Effector CD4-positive, alpha-beta T cell (primary cell): ENCODE results near the gene APEX1.

Experiments
- DNase-seq: peaks from one replicate; pipeline ENCODE4 v3.0.0-alpha.2; 2020
- total RNA-seq: gene quantifications from one replicate; lab custom pipeline; 2026; lab: John Stamatoyannopoulos, UW

APEX1 gene
- 85.2 reads per million, percentile 79 among the genes with 10 or more reads in this experiment for total RNA-seq

DNA sequence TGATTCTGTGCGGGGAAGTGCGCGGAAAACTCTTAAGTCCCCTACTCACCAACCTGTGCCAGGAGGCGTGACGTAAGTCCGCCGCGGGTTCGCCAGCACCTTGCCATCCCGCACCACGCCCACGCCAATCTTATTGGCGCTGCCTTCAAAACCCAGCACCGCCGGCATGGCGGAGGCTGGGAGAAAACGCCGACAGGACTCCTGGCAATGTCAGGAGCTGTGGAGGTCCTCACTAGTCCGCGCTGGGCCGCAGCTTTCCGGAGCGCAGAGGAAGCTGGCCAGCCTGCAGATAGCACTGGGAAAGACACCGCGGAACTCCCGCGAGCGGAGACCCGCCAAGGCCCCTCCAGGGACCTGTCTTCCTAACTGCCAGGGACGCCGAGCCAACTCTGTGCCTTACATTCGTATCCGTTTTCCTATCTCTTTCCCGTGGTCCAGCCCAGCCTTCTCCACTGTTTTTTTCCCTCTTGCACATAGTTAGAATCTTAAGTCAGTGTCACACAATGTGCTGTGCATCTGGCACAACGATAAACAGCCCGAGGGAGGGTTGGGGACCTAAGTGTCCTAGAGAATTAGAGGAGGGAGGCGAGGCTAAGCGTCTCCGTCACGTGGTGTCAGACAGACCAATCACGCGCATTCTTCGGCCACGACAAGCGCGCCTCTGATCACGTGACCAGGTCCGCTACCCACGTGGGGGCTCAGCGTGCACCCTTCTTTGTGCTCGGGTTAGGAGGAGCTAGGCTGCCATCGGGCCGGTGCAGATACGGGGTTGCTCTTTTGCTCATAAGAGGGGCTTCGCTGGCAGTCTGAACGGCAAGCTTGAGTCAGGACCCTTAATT, at the start of gene APEX1, which contains the start of gene OSGEP:
Gene APEX1 (plus strand): TSS at position 711 of the 839 bp plus-strand sequence. CDS start 420 bp downstream, outside the sequence.
Gene OSGEP (minus strand): TSS at position 297 of the 839 bp plus-strand sequence. CDS start 129 bp downstream, at position 168.
- DNase-seq, result peak; percentile 98

DNA sequence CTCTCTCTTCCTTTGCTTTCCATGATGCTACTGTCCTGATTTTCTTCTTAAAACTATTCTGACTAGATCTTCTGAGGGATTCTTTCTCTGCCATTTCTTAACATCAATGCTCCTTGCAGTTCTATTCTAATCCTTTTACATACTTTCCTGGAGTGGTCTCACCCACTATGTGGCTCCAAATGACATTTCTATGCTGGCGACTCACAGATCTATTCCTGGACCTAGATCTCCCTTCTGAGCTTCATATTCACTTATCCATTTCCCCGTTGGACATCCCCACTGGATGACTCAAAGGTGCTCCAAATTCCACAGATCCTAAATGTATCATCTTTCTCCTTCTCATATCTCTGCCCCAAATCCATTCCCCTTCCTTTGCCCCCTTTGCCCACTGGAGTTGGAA, 45.8 kb upstream of the APEX1 start:
- DNase-seq, result no peak

DNA sequence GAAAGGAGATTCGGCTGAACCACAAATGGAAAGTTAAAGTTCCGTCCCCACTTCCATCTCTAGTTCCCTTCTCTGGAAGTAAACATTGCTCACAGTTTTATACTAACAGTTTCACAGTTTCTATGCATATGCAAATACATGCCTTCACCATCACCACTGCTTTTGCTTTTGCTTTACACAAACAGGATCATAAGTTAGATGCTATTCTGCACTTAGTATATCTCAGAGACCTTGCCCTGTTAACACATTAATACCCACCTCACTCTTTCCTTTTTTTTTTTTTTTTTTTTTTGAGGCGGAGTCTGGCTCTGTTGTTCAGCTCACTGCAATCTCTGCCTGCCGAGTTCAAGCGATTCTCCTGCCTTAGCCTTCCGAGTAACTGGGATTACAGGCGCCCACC, 42.6 kb upstream of the APEX1 start:
- DNase-seq, result no peak

DNA sequence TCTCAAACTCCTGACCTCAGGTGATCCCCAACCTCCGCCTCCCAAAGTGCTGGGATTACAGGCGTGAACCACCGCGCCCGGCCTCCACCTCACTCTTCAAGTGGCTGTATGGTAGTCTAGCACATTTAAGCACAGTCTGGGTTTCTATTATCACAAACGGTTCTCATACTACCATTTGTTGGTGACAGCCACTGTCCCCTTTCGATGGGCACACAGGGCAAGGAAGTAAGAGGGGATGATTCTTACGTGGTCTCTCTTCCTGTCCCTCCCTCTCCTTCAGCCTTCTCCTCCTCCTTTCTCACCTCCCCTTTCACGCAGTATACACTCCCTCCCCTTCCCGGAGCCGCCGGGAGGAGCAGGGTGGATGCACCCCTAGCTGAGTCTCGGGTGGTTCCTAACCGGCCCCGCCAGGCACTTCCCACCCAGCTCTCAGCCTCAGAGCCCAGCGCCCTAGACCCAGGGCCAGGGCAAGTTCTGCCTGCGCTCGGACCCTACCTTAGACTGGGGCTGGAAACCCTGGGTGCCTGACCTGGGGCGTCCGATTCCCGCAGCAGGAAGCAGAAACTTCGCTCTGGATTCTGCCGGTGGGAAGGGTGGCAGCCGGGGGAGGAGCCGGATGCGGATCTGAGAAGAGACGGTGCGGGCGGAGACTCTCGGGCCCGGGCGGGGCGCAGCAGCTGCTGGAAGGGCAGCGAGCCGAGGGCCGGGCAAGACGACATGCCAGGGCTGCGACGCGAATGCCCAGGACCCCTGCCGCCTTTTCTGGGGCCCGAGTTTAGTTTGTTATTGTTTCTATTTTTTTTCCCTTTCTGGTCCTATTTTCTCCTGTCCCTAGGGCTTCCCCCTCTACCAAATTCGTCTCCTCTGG, 41.9 kb upstream of the APEX1 start, which contains the start of gene TEP1:
Gene TEP1 (minus strand): TSS at position 626 of the 868 bp plus-strand sequence. CDS start 5,062 bp downstream, outside the sequence.
- DNase-seq, result peak; percentile 60

DNA sequence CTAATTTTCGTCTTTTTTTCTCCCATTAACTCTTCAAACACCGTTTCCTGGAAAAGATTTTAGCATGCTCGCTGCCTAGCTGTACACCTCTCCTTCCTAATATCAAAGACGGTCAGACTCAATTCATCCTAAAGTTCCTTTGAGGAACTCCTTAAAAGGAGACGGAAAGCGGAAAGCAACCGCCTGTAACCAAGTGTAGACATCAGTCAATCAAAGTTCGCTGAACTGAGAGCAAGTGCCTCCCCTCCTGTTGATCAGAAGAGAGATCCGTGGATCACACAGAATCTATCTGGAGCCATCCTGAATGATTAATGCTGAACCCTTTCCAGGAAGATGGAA, 41.3 kb upstream of the APEX1 start:
- peak; percentile 9 for DNase-seq

DNA sequence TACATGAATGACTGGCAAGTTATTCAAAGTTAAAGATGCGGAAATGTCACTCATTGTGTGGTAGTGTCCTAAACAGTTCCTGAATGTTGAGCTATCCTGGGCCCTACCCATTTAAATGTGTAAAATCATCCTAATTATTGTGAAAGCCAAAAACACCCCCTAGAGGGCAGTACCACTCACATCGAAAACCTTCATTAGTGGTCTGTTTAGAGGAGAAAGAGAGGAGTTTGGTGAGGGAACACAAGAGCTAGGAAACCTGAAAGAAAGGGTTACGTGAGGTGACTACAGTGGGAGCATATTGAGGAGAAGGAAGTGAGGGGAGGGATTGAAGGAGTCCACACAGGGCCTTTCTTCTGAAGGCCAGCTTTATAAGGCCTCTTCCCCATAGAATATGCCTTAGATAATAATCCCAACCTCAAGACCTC, 39.2 kb upstream of the APEX1 start:
- DNase-seq, result peak; percentile 15

DNA sequence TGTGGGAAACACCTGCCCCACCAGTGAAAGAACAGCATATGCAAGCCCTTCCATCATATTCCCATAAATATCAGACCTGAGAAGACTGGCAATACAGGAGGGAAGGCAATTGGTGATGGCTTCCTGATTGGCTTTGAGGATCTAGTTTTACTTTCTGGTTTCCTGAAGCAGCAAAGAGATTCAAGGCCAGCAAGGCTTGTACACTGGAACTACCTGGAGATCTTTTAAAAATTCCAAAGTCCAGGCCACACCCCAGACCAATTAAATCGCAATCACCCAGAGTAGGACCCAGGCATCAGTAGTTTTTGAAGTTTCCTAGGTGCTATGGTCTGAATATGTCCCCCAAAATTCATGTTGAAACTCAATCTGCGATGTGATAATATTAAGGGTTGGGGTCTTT, 38.8 kb upstream of the APEX1 start:
- no peak for DNase-seq

DNA sequence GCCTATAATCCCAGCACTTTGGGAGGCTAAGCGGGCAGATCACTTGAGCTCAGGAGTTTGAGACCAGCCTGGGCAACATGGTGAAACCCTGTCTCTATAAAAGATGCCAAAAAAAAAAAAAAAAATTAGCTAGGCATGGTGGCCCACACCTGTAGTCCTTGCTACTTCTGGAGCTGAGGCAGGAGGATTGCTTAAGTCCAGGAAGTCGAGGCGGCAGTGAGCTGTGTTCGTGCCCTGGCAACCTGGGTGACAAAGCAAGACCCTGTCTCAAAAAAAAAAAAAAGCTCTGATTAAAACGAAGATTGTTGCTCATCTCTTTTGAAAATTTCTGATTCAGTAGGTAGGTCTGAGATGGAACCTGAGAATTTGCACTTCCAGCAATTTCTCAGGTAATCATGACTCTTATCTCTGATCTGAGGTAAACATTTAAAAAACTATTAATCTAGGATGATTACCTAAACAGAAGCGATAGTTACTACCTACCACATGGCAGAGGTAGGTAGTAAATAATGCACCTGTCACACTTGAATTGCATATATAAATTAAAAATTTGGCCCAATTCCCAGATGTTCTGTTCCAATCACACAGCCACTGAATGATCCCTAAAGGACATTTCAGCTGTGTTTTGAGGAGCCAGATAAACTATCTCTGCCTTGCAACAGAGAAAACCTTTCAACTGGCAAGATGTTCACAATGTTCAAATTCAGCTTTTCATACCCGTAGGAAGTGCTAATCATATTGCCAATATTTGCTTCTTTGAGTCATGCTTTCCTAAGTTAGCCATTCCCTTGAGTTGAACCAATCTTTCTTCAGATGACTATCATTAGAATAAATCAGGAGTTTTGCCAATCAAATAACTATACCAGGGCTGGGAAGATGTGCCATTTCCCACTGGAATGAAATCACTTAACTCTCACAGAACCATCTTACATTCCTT, 37.5 kb upstream of the APEX1 start:
- no peak for DNase-seq

DNA sequence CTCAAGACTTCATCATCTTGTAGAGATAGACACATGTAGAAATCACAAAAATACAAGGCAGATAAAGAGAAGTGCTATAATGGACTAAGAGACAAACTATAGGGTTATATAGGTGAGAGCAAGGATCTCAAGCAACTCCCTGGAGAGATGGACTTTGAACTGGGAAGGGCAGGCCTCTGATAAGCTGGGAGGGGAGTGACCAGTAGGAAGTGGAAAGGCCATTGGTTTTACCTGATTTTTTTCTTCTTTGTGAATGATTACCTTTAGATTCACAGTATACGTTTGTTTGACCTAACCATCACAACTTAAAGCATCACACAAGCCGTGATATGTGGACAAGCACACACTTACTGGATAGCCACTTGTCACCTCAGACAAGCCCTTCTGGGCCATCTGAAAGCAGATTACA, 36.5 kb upstream of the APEX1 start:
- no peak for DNase-seq

DNA sequence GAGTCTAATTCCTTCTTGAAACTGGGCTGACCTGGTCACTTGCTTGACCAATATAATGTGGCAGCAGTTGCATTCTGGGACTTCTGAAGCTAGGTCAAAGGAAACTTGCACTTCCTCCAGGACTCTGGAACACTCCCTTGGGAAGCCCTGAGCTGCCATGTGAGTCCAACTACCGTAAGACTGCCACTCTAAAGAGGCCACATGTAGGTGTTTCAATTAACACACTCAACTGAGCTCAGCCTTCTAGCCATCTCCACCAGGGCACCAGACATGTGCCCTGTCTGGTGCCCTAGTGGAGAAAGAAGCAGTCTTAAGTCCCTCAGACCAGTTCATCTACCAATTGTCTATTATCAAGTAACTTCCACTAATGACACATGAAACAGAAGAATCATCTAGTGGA, 35.6 kb upstream of the APEX1 start:
- DNase-seq, result no peak

DNA sequence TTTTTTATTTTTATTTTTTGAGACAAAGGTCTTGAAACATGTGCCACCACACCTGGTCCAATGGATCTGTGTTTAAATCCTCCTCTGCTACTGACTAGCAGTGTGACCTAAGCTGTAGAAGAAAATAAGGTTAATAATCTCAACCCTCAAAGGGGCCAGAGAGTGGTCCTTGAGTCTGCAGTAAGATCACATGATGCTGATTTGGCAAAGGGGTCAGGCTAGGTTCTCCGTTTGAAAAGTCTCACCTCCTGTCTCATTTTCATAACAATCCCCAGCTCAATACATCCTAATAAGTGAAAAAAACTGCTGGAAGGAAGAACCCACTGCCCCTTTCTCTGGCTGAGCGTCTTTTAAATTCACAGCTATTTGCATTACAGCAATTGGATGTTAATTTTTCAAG, 33.8 kb upstream of the APEX1 start:
- DNase-seq, result no peak

DNA sequence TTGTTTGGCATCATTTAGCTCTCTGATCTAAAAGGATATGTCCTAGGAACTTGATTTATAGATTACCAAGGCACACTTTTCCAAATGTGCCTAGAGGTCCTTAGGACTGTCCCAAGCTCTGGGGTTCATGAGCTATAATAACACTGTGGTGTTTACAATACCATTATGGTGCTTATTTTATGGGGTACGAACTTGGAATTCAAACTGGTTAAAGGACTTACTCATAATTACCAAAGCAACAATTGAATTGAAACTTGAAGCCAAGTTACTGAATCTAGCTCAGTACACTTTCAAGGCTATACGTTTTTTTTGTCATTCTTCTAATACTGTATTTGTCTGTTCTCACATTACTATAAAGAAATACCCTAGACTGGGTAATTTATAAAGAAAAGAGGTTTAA, 32.1 kb upstream of the APEX1 start:
- DNase-seq, result no peak

DNA sequence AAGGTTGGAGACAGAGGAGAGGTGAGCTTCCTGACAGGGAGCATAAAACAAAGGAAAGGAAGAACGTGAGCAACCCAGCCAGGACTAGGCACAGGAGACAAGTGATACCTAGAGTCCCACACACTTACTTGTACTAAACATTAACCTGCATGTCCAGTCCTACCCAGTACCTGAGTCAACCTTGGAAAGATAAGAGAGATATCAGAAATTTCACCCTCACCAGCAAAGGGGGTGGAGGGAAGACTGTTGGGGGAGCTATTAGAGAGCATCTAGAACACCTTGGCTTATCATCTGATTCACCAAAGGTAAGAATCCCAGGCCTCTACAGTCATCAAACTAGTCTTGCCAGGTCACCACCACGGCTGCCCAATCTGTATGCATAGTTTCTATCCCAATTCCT, 30.2 kb upstream of the APEX1 start:
- DNase-seq, result no peak

DNA sequence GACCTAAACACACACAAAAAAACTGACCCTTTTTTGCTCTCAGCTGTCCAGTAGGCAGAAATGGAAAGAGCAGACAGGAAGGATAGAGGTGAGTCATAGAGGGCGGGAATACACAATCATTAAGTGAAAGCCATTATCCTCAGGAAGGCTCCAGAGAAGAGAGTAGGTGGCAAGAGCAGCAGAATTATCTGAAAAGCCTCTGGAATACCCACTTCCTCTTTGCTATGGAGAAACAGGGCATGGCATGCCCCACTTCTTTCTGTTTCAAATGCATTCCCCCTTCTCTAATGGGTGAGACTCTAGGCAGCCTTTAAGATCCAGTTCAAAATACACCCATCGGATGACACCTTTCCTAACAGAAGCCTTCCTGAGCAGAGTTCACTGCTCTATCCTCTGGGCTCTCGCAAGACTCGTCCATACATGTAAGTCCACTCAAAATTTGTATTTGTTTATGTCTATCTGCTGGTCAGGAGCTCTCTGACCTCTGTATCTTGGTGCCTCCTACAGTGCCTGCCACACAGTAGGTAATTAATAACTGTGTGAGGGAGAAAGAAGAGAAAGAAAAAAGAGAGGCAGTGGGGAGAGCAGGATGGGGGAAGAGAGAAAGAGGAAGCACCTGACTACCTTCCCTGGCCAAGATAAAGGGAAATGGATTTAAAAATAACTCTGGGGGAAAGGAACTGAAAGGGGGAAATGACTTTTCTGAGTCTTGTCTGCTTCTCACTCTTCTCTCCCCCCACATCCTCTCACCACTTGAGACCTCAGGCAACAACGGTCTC, 27.6 kb upstream of the APEX1 start:
- no peak for DNase-seq

DNA sequence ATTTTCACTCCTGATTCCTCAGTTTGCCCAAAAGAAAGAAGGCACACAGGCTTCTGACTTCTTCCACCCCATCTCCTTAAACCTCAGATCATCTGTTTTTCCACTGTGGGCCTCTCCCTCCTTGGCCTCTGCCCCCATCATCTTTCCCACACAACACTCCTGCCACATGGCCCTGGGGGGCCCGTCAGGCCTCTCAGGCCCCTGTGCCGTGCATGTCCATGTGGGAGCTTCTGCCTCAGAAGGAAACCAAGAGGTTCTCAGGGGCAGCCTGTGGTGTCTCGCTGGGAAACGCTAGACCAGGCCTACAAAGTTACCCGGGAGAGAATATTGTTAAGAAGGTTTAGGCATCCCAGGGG, 27.0 kb upstream of the APEX1 start:
- DNase-seq, result no peak

DNA sequence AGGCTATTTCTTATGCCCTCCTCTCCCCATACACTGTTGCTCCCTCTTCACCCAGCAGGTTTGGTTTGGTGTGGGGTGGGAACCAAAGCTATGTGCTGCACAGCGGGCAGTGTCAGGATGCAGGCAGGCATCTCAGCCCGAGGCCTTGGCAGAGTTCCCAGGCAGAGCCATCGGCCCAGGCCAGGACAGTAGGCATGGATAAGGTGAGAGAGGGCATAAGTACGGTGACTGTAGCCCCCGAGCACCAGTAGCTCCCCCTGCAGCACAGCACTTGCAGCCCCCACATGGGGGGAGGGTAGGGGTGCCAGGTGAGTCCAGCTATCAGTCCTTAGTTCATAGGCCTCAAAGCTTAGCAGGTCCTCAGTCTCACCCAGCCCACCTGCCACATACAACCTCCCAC, 26.2 kb upstream of the APEX1 start:
- DNase-seq, result no peak

DNA sequence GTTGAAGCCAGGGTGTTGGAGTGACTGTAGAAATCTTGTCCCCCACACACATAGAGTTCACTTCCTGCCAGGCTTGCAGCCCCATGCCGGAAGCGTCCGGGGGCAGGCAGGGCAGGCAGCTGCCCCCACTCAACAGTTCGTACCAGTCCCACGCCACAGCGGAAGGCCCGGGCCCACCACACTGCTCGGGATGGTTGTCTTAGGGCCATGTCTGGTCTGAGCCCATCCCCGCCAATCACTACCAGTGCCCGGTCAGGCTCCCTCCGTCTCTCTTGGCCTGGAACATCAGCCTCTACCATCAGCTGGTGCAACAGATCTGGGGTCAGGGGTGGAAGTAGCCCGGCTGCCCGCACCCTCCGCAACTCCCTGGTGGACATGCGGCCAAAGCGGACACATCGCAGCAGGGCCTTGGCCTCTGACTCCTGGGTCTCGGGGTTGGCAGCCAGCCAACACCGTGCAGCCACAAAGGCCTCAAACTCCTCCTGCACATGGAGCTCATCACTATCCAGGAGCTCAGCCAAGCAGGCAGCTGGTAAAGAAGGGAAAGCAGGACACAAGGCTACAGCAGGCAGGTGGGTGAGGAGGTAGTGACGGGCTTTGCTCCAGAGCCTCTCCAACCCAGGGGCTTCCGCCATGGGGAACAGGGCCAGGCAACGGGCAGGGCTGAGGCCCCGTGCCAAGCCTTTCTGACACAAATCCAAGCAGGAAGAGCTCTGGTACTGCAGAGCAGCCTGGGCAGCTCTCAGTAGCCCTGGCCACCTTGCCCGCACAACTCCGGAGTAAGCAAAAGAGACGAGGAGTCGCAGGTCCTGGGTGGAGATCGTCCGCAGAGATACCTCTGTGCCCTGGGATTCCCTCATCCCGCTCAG, 25.0 kb upstream of the APEX1 start:
- no peak for DNase-seq

DNA sequence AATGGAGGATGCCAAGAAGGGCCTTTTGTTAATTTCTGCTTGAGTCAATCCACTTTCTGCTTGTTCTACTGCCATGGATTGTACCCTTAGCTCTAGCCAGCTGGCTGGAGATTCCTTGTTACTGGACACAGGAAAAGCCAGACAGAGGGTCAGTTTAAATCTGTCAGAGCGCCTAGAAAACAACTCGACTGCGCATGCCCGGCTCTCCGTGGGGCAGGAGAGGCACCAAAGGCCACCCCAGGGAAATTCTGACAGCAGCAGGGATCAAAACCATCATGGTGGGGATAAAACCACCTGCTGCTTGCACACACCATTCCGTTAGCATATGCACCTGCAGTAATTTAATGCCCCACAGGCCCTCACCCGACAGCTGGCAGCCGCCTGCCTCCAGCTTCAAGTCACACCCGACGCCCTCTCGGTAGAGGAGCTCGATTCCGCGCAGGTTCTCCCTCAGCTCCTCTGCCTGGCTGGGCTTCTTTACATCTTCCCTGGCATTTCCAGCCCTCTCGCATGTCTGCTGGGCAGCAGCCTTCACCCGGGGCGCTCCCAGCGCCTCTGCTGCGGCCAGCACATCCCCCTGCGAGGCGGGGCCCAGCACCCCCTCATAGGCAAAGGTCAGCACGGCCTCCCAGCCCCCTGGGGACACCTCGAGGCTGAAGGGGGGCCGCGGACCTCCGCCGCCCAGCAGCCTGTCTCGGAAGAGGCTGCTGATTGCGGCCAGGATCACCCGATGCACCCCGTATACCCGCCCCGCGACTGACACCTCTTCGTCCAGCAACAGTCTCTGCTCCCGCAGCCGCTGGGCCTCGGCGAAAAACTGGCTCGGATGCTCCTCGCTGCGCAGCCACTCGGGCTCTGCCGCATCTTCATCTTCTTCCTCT, 20.1 kb upstream of the APEX1 start:
- no peak for DNase-seq

DNA sequence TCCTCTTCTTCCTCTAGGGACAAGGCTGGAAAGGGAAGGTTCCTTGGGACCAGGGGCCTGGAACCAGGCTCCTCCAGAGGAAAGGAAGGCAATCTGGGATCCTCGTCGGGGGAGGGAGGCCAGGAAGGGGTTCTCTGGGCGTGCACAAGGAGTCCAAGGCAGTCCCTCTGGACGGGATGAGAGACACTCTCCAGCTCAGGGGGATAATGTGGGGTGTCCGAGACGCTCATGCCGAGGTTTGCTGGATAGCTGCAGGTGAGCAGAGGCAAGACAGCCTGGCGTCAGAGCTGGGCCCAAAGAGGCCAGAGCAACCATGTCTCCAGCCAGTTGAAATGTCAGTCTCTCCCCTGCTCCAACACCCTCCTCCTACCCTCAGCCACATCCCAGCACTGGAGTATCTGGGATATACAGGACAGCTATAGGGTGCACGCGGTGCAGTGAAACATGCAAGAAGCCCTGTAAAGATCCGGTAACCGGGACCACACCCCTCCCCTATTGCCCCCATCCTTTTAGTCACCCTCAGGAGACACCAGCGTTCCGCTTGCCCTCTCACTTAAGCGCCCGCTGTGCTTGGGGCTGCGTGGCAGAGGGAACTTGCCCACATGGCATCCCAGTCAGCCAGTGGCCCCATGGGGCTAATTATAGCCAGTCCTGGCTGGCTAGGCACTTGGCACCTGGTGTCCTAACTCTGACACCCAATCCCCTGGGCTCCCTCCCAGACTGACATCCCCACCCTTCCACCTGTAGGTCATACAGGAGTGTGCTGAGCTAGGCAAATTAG, 19.3 kb upstream of the APEX1 start, which contains the start of gene KLHL33:
Gene KLHL33 (minus strand): TSS at position 585 of the 781 bp plus-strand sequence. CDS start 355 bp downstream, at position 230.
- DNase-seq, result no peak
